HepG2 (cell line): ENCODE measurements around the gene NKIRAS1. TPM values are rescaled to one million over a fixed set of nuclear protein-coding genes. Genes with fewer than 3 reads are reported as not detected.

ENCODE experiments used
- ATAC-seq: fragments of 200-7000 bp; cut with Tn5 transposase; 3 replicates; pipeline ENCODE4 v1.9.1; 2020; ENCODE audit warnings: mild to moderate bottlenecking, moderate library complexity
- BruUV-seq: library from RNA; stranded (reverse); fragments of 400-500 nt; replicated peaks from 2 replicates; lab custom pipeline; 2021; lab: Mats Ljungman, UMichigan
- CTCF ChIA-PET: fragments of 300-600 bp; formaldehyde crosslinking; extraction: SDS; loops from one replicate; lab custom pipeline; 2021; ENCODE audit warnings: low total read pairs, inconsistent platforms, low intra/inter-chr PET ratio; lab: Yijun Ruan, JAX
- POLR2A ChIA-PET: fragments of 350-600 bp; sonication (Branson Sonifier 250); formaldehyde crosslinking; loops from one replicate; lab custom pipeline; 2020; ENCODE audit warnings: antibody characterized with exemption, inconsistent platforms; lab: Yijun Ruan, JAX
- DNase-seq: peaks from one replicate; pipeline ENCODE4 v3.0.0-alpha.2; 2015; ENCODE audit warnings: low spot score
- FAIRE-seq: peaks from 3 replicates; lab custom pipeline; 2011; peaks lifted over from hg19 to GRCh38; lab: Jason Lieb, UNC
- H2AFZ ChIP-seq: one replicate; pipeline ENCODE4 v1.6.1; 2011; ENCODE audit warnings: low read length, inconsistent platforms
- H3K27ac ChIP-seq: fragments of 300-600 bp; 3 replicates; pipeline ENCODE4 v1.8.0; 2011; ENCODE audit warnings: mixed run types, mild to moderate bottlenecking, mixed read lengths, low read length, inconsistent platforms; ENCODE audit not compliant: insufficient read depth; ENCODE audit errors: extremely low read length
- H3K27me3 ChIP-seq, 2 experiments: fragments of 200-600 bp in 1 of 2; 2 replicates in 1 of 2; 3 replicates in 1 of 2; pipeline versions ENCODE4 v1.6.0 to v1.8.0; 2011; ENCODE audit warnings: low read length in 2 of 2, mild to moderate bottlenecking in 2 of 2, moderate library complexity in 2 of 2, inconsistent platforms in 1 of 2; ENCODE audit not compliant: insufficient read depth in 2 of 2, control insufficient read depth in 1 of 2
- H3K36me3 ChIP-seq, 2 experiments: fragments of 200-600 bp in 1 of 2; replicated peaks in 1 of 2; 2 replicates in 1 of 2; 3 replicates in 1 of 2; pipeline versions ENCODE4 v1.5.1 to v1.8.0; 2011; ENCODE audit warnings: low read length in 2 of 2, inconsistent platforms in 1 of 2; ENCODE audit not compliant: insufficient read depth in 2 of 2, control insufficient read depth in 1 of 2
- H3K4me1 ChIP-seq: 2 replicates; pipeline ENCODE4 v1.5.1; 2012; ENCODE audit warnings: low read length, inconsistent platforms; ENCODE audit not compliant: insufficient read depth
- H3K4me2 ChIP-seq: 2 replicates; pipeline ENCODE4 v1.6.0; 2011; ENCODE audit warnings: low read depth, low read length, inconsistent platforms
- H3K4me3 ChIP-seq, 3 experiments: fragments of 200-600 bp in 1 of 3; sonication (generic), shearing (Covaris generic) in 1 of 3; replicated peaks in 1 of 3; 2 replicates each; pipeline ENCODE4 v1.5.1; 2011 to 2016; ENCODE audit warnings: low read length in 3 of 3, inconsistent platforms in 2 of 3, low read depth in 2 of 3, mild to moderate bottlenecking in 2 of 3, control low read depth in 1 of 3, mixed read lengths in 1 of 3; ENCODE audit not compliant: insufficient read depth in 1 of 3
- H3K79me2 ChIP-seq: one replicate; pipeline ENCODE4 v1.6.1; 2011; ENCODE audit warnings: low read length, inconsistent platforms; ENCODE audit not compliant: insufficient read depth
- H3K9ac ChIP-seq: 2 replicates; pipeline ENCODE4 v1.6.0; 2011; ENCODE audit warnings: mild to moderate bottlenecking, low read depth, low read length, inconsistent platforms; ENCODE audit not compliant: insufficient read depth
- H3K9me3 ChIP-seq: 2 replicates; pipeline ENCODE4 v1.5.1; 2012; ENCODE audit warnings: mild to moderate bottlenecking, low read length
- H4K20me1 ChIP-seq: 2 replicates; pipeline ENCODE4 v1.6.0; 2011; ENCODE audit warnings: inconsistent platforms, mild to moderate bottlenecking, low read length, moderate library complexity; ENCODE audit not compliant: insufficient read depth
- BCL6 ChIP-seq: IDR thresholded peaks from 2 replicates; pipeline ENCODE4 v1.6.1; 2016; ENCODE audit warnings: missing genetic modification reagents, missing compliant biosample characterization
- DNMT1 ChIP-seq: sonication (generic); formaldehyde crosslinking; IDR thresholded peaks from 2 replicates; pipeline ENCODE4 v1.5.1; 2020; ENCODE audit warnings: mild to moderate bottlenecking, missing genetic modification reagents
- SETDB1 ChIP-seq: sonication (generic); formaldehyde crosslinking; IDR thresholded peaks from 2 replicates; pipeline ENCODE4 v1.5.1; 2020; ENCODE audit warnings: missing genetic modification reagents, mild to moderate bottlenecking, borderline replicate concordance
- SIX4 ChIP-seq: sonication (generic); formaldehyde crosslinking; IDR thresholded peaks from 2 replicates; pipeline ENCODE4 v1.4.0; 2020; ENCODE audit warnings: missing genetic modification reagents
- SNRNP70 ChIP-seq: fragments of 200-400 bp; formaldehyde crosslinking; IDR thresholded peaks from 2 replicates; pipeline ENCODE4 v1.6.1; 2017; ENCODE audit warnings: mild to moderate bottlenecking, low read depth, low read length, moderate library complexity
- TCF7L2 ChIP-seq: IDR thresholded peaks from 2 replicates; pipeline ENCODE4 v1.6.1; 2011; ENCODE audit warnings: mild to moderate bottlenecking, low read depth, low read length, moderate library complexity
- TGIF2 ChIP-seq: IDR thresholded peaks from 2 replicates; pipeline ENCODE4 v1.6.1; 2016; ENCODE audit warnings: control low read depth, missing compliant biosample characterization
- ZBTB34 ChIP-seq: sonication (generic); formaldehyde crosslinking; IDR thresholded peaks from 2 replicates; pipeline ENCODE4 v1.8.0; 2022; ENCODE audit warnings: mild to moderate bottlenecking, missing genetic modification reagents
- ZNF362 ChIP-seq: sonication (generic); formaldehyde crosslinking; IDR thresholded peaks from 2 replicates; pipeline ENCODE4 v1.4.0; 2020; ENCODE audit warnings: missing genetic modification reagents, mild to moderate bottlenecking, borderline replicate concordance
- ZSCAN12 ChIP-seq: sonication (generic); formaldehyde crosslinking; IDR thresholded peaks from 2 replicates; pipeline ENCODE4 v1.9.0; 2021; ENCODE audit warnings: mild to moderate bottlenecking, missing genetic modification reagents
- WGBS: methylation state at CpG from one replicate; pipeline ENCODE4 v1.1.6; 2017; ENCODE audit warnings: low lambda C conversion rate; 5-methylcytosine and 5-hydroxymethylcytosine counted together
- in situ Hi-C: cut with HindIII; loops from 2 replicates; pipeline ENCODE4 v1.10.0; 2017; ENCODE audit warnings: low pct_unique_long_range_greater_than_20kb; ENCODE audit not compliant: extremely low pct_ligation_motif_present
- intact Hi-C: fragments of 100-400 bp; cut with micrococcal nuclease; formaldehyde crosslinking; loops from one replicate; pipeline ENCODE4 v1.10.0; 2022; ENCODE audit not compliant: unreplicated experiment
- polyA plus RNA-seq, 8 experiments: library from polyadenylated mRNA; depleted of rRNA in 3 of 8; stranded (reverse) in 7 of 8; unstranded in 1 of 8; fragments of >200 nt; fragmentation: Illumina TruSeq in 4 of 8; extraction: Trizol in 4 of 8; gene quantifications; 2 replicates each; pipeline versions ENCODE4 v1.2.1 to v1.2.3, GENCODE V29; 2011 to 2016; ENCODE audit warnings: low read depth in 4 of 8, missing spikeins in 1 of 8, mixed read lengths in 1 of 8; ENCODE audit not compliant: insufficient read depth in 1 of 8
- total RNA-seq, 5 experiments: library from RNA; depleted of rRNA; stranded (reverse); fragments of >200 nt; fragmentation: Illumina TruSeq; extraction: Trizol; gene quantifications; 2 replicates each; pipeline ENCODE4 v1.2.3, GENCODE V29; 2016; ENCODE audit warnings: low read depth in 1 of 5

Gene NKIRAS1
- total and polyA plus RNA-seq, 2 of the 13 experiments (the other 11 are each of a cell fraction or from before 2014, with no cell fraction given), result 4.3 to 8.0 TPM

- no peak for TF ChIP-seq ZBTB34 (CRISPR knock-in tag)
- TF ChIP-seq BCL6 (CRISPR knock-in tag), result no peak
- no peak for TF ChIP-seq ZSCAN12 (CRISPR knock-in tag)
Observed at GRCh38 chr3:23875113-23875725, 41.6 kb downstream of the NKIRAS1 start (continued).

- intact Hi-C loops (no loop called here), in situ Hi-C loops (no loop called here)
- no peak for ATAC-seq
- TF ChIP-seq SETDB1 (no peak), TCF7L2 (no peak), DNMT1 (CRISPR knock-in tag) (no peak), ZNF362 (CRISPR knock-in tag) (no peak), SIX4 (no peak), SNRNP70 (no peak), TGIF2 (no peak)
- Histone ChIP-seq H3K27me3 (no peaks in the 10 kb centered on the region), H3K36me3 (no peaks in the 10 kb centered on the region; a peak in 1 of 5 replicates), H3K79me2 (peaks cover 5% of the 10 kb centered on the region), H3K4me2 (no peak overlapping the region), H4K20me1 (0 out of 2 replicates have a peak, but pooled peaks cover 3% of the 10 kb centered on the region), H3K27ac (no peak overlapping the region), H2AFZ (no peak overlapping the region), H3K9ac (no peak overlapping the region), H3K4me1 (no peaks in the 10 kb centered on the region; the same call in 1 of the 2 replicates), H3K4me3 (no peak overlapping the region), H3K9me3 (no peaks in the 10 kb centered on the region)
- no peak for DNase-seq
- no peak for FAIRE-seq
- ChIA-PET POLR2A (no interaction called here), CTCF (no interaction called here)
- 91% methylated on average over 6 of the region's 6 CpGs for WGBS
- BruUV-seq, result no TSS peak
Observed at GRCh38 chr3:23874359-23875112, 42.3 kb downstream of the NKIRAS1 start.
